ENCODE data around the gene FOXO1. TPM values are rescaled to one million over a fixed set of nuclear protein-coding genes. Genes with fewer than 3 reads are reported as not detected.

FOXO1 gene
- total and polyA plus RNA-seq, 9 of the 15 experiments (the other 6 are each of a cell fraction or from before 2014, with no cell fraction given), result 0.04 to 0.73 (median 0.20) TPM

GRCh38 chr13:40671956-40672764 lies 5.7 kb upstream of the FOXO1 start:
- Histone ChIP-seq H3K27me3 (ENCODE audit: control insufficient read depth in 2 of 2, insufficient read depth in 2 of 2, low read length in 2 of 2) (no peaks in the 10 kb centered on the region), H3K36me3 (ENCODE audit: control insufficient read depth, insufficient read depth, low read length) (no peaks in the 10 kb centered on the region), H3K9me3 (replicated peaks; ENCODE audit: control insufficient read depth, insufficient read depth, low read depth, low read length) (no peaks in the 10 kb centered on the region), H3K4me1 (replicated peaks in 1 of 2; ENCODE audit: control insufficient read depth in 2 of 2, insufficient read depth in 2 of 2, low read length in 2 of 2) (peaks cover 8 to 20% of the 10 kb centered on the region in 2 experiments; a peak in 4 of 5 replicates), H3K27ac (ENCODE audit: extremely low read depth, low read depth, low read length) (no peak overlapping the region), H3K4me2 (ENCODE audit: insufficient read depth, low read length) (peak overlapping the region; percentile 12; the same call in 1 of the 2 replicates), H3K9me1 (ENCODE audit: control insufficient read depth, insufficient read depth, low read length) (no peaks in the 10 kb centered on the region), H3K9ac (ENCODE audit: insufficient read depth in 1 of 2, low read depth in 2 of 2, low read length in 2 of 2) (peak overlapping the region in 1 of 2 experiments; percentile 43; a peak in 2 of 4 replicates), H4K20me1 (replicated peaks; ENCODE audit: control insufficient read depth, insufficient read depth, low read length) (no peaks in the 10 kb centered on the region), H3K79me2 (ENCODE audit: control insufficient read depth, insufficient read depth, low read length) (no peaks in the 10 kb centered on the region), H2AFZ (ENCODE audit: low read depth, low read length) (no peak overlapping the region), H3K4me3 (no peak overlapping the region)
- intact Hi-C loops (cut with micrococcal nuclease), result no loop called here
- ChIA-PET POLR2A (interaction anchor here (0.7 kb wide), 1 partner anchor 59 kb away, joined by 3 read pairs; no protein-coding TSS in a partner anchor), CTCF (ENCODE audit: low intra/inter-chr PET ratio) (no interaction called here)
- no TSS peak for BruUV-seq (replicated peaks)
- DNase-seq (ENCODE audit: extremely low read depth in 1 of 4, low spot score in 3 of 4) (peak; percentile 70 to 85 (median 77)), FAIRE-seq (peak; percentile 98), ATAC-seq (peak; percentile 94)
- in situ Hi-C loops (cut with MboI), result no loop called here
- 0% methylated on average over 1 of the region's 1 CpG for WGBS (ENCODE audit: insufficient coverage, low coverage, missing lambda C conversion rate)
- TF ChIP-seq, protein P1, sequence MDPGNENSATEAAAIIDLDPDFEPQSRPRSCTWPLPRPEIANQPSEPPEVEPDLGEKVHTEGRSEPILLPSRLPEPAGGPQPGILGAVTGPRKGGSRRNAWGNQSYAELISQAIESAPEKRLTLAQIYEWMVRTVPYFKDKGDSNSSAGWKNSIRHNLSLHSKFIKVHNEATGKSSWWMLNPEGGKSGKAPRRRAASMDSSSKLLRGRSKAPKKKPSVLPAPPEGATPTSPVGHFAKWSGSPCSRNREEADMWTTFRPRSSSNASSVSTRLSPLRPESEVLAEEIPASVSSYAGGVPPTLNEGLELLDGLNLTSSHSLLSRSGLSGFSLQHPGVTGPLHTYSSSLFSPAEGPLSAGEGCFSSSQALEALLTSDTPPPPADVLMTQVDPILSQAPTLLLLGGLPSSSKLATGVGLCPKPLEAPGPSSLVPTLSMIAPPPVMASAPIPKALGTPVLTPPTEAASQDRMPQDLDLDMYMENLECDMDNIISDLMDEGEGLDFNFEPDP (CRISPR knock-in tag; IDR thresholded peaks at IDR 0.05), result no peak
- TF ChIP-seq BRD9 (IDR thresholded peaks at IDR 0.05; ENCODE audit: low read depth, partially characterized antibody) (no peak), CC2D1A (IDR thresholded peaks at IDR 0.05) (no peak), MEF2D (tag; conservative IDR thresholded peaks at IDR 0.05; ENCODE audit: low read depth) (no peak), POLR2AphosphoS2 (IDR thresholded peaks at IDR 0.05; ENCODE audit: low read length) (no peak), GABPA (tag; conservative IDR thresholded peaks at IDR 0.05; ENCODE audit: low read depth) (no peak), ESRRA (IDR thresholded peaks at IDR 0.05; ENCODE audit: borderline replicate concordance, low read depth) (no peak), ZNF695 (CRISPR knock-in tag; IDR thresholded peaks at IDR 0.05) (no peak), SAFB (IDR thresholded peaks at IDR 0.05; ENCODE audit: borderline replicate concordance, low read depth, low read length) (no peak), ZNF639 (CRISPR knock-in tag; conservative IDR thresholded peaks at IDR 0.05 in 1 of 2, IDR thresholded peaks at IDR 0.05 in 1 of 2) (no peak), JUND (IDR thresholded peaks at IDR 0.05; ENCODE audit: borderline replicate concordance, low read depth, low read length) (peak; percentile 84), JUND (tag; IDR thresholded peaks at IDR 0.05; ENCODE audit: borderline replicate concordance, low read depth, low read length) (peak; percentile 84; the same call in 2 of the 3 replicates)
- TF ChIP-seq, protein P2, sequence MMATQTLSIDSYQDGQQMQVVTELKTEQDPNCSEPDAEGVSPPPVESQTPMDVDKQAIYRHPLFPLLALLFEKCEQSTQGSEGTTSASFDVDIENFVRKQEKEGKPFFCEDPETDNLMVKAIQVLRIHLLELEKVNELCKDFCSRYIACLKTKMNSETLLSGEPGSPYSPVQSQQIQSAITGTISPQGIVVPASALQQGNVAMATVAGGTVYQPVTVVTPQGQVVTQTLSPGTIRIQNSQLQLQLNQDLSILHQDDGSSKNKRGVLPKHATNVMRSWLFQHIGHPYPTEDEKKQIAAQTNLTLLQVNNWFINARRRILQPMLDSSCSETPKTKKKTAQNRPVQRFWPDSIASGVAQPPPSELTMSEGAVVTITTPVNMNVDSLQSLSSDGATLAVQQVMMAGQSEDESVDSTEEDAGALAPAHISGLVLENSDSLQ (IDR thresholded peaks at IDR 0.05), result peak; percentile 73
- TF ChIP-seq, protein P3, sequence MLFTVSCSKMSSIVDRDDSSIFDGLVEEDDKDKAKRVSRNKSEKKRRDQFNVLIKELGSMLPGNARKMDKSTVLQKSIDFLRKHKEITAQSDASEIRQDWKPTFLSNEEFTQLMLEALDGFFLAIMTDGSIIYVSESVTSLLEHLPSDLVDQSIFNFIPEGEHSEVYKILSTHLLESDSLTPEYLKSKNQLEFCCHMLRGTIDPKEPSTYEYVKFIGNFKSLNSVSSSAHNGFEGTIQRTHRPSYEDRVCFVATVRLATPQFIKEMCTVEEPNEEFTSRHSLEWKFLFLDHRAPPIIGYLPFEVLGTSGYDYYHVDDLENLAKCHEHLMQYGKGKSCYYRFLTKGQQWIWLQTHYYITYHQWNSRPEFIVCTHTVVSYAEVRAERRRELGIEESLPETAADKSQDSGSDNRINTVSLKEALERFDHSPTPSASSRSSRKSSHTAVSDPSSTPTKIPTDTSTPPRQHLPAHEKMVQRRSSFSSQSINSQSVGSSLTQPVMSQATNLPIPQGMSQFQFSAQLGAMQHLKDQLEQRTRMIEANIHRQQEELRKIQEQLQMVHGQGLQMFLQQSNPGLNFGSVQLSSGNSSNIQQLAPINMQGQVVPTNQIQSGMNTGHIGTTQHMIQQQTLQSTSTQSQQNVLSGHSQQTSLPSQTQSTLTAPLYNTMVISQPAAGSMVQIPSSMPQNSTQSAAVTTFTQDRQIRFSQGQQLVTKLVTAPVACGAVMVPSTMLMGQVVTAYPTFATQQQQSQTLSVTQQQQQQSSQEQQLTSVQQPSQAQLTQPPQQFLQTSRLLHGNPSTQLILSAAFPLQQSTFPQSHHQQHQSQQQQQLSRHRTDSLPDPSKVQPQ (CRISPR knock-in tag; IDR thresholded peaks at IDR 0.05; ENCODE audit: borderline replicate concordance), result no peak
